NT2/D1 (cell line): ENCODE results near the gene LIPF.

Experiments
- DNase-seq: peaks from one replicate; pipeline ENCODE4 v3.0.0-alpha.2; 2011; ENCODE audit warnings: low read depth, low spot score
- H3K27me3 ChIP-seq: 2 replicates; pipeline ENCODE4 v1.6.0; 2011; ENCODE audit warnings: mild to moderate bottlenecking; ENCODE audit not compliant: insufficient read length, insufficient read depth
- H3K36me3 ChIP-seq: 2 replicates; pipeline ENCODE4 v1.6.1; 2011; ENCODE audit warnings: mild to moderate bottlenecking, low read length, mixed read lengths; ENCODE audit not compliant: insufficient read depth, insufficient read length
- H3K4me1 ChIP-seq: 2 replicates; pipeline ENCODE4 v1.5.1; 2011; ENCODE audit not compliant: insufficient read depth, insufficient read length
- H3K4me3 ChIP-seq: 2 replicates; pipeline ENCODE4 v1.5.1; 2011; ENCODE audit warnings: low read depth; ENCODE audit not compliant: insufficient read length
- H3K9ac ChIP-seq: 2 replicates; pipeline ENCODE4 v1.6.0; 2011; ENCODE audit warnings: low read depth; ENCODE audit not compliant: insufficient read length
- H3K9me3 ChIP-seq: 2 replicates; pipeline ENCODE4 v1.5.1; 2011; ENCODE audit warnings: mild to moderate bottlenecking, low read length; ENCODE audit not compliant: insufficient read depth
- SUZ12 ChIP-seq: IDR thresholded peaks from 2 replicates; pipeline ENCODE4 v1.6.1; 2011; ENCODE audit not compliant: insufficient read length, insufficient read depth; ENCODE audit errors: extremely low read depth
- YY1 ChIP-seq: IDR thresholded peaks from 2 replicates; pipeline ENCODE4 v1.6.1; 2011; ENCODE audit not compliant: insufficient read length, insufficient read depth
- ZNF274 ChIP-seq: IDR thresholded peaks from 2 replicates; pipeline ENCODE4 v1.6.1; 2011; ENCODE audit warnings: mild to moderate bottlenecking, low read depth, low read length

LIPF gene

GRCh38 chr10:88640186-88640585 is 24.1 kb upstream of the LIPF start:
- no peak for DNase-seq
- Histone ChIP-seq H3K36me3 (no peaks in the 10 kb centered on the region), H3K27me3 (no peaks in the 10 kb centered on the region), H3K9me3 (0 out of 2 replicates have a peak, but pooled peaks cover 7% of the 10 kb centered on the region), H3K4me3 (no peak overlapping the region), H3K9ac (no peak overlapping the region), H3K4me1 (no peaks in the 10 kb centered on the region)
- TF ChIP-seq ZNF274: no peak
- TF ChIP-seq YY1: no peak
- TF ChIP-seq SUZ12: no peak

- DNase-seq: no peak
- Histone ChIP-seq H3K4me1 (no peaks in the 10 kb centered on the region), H3K27me3 (no peaks in the 10 kb centered on the region), H3K9ac (no peak overlapping the region), H3K9me3 (0 out of 2 replicates have a peak, but pooled peaks cover 7% of the 10 kb centered on the region), H3K4me3 (no peak overlapping the region), H3K36me3 (no peaks in the 10 kb centered on the region)
- no peak for TF ChIP-seq YY1
Observed at GRCh38 chr10:88642209-88642608, 22.0 kb upstream of the LIPF start.

- H3K27me3 ChIP-seq: no peaks in the 10 kb centered on the region
- no peak for DNase-seq
- no peaks in the 10 kb centered on the region for H3K4me1 ChIP-seq
- H3K9ac ChIP-seq: no peak overlapping the region
- no peak for TF ChIP-seq SUZ12
- TF ChIP-seq YY1: no peak
- no peak for TF ChIP-seq ZNF274
- H3K9me3 ChIP-seq: 0 out of 2 replicates have a peak, but pooled peaks cover 6% of the 10 kb centered on the region
- no peak overlapping the region for H3K4me3 ChIP-seq
- no peaks in the 10 kb centered on the region for H3K36me3 ChIP-seq
Observed at GRCh38 chr10:88642963-88643362, 21.3 kb upstream of the LIPF start.

- Histone ChIP-seq H3K9me3 (no peaks in the 10 kb centered on the region), H3K36me3 (no peaks in the 10 kb centered on the region), H3K27me3 (no peaks in the 10 kb centered on the region), H3K4me3 (no peak overlapping the region), H3K9ac (no peak overlapping the region), H3K4me1 (no peaks in the 10 kb centered on the region)
- no peak for DNase-seq
- no peak for TF ChIP-seq SUZ12
- TF ChIP-seq YY1: no peak
- no peak for TF ChIP-seq ZNF274
Observed at GRCh38 chr10:88647061-88647615, 17.1 kb upstream of the LIPF start.

- Histone ChIP-seq H3K9ac (no peak overlapping the region), H3K4me1 (no peaks in the 10 kb centered on the region), H3K36me3 (no peaks in the 10 kb centered on the region), H3K27me3 (no peaks in the 10 kb centered on the region), H3K9me3 (no peaks in the 10 kb centered on the region), H3K4me3 (no peak overlapping the region)
- DNase-seq: no peak
- TF ChIP-seq SUZ12 (no peak), YY1 (no peak), ZNF274 (no peak)
Observed at GRCh38 chr10:88651101-88651551, 13.1 kb upstream of the LIPF start.

GRCh38 chr10:88652616-88653015 is 11.6 kb upstream of the LIPF start:
- no peaks in the 10 kb centered on the region for H3K36me3 ChIP-seq
- no peaks in the 10 kb centered on the region for H3K9me3 ChIP-seq
- no peak overlapping the region for H3K9ac ChIP-seq
- no peak for TF ChIP-seq YY1
- TF ChIP-seq SUZ12: no peak
- no peak for TF ChIP-seq ZNF274
- DNase-seq: no peak
- H3K27me3 ChIP-seq: no peaks in the 10 kb centered on the region
- H3K4me3 ChIP-seq: no peak overlapping the region
- H3K4me1 ChIP-seq: no peaks in the 10 kb centered on the region

GRCh38 chr10:88657901-88658300 is 6.3 kb upstream of the LIPF start:
- H3K36me3 ChIP-seq: no peaks in the 10 kb centered on the region
- no peak overlapping the region for H3K9ac ChIP-seq

More at GRCh38 chr10:88657901-88658300, 6.3 kb upstream of the LIPF start:
- H3K4me1 ChIP-seq: no peaks in the 10 kb centered on the region
- H3K4me3 ChIP-seq: no peak overlapping the region
- H3K9me3 ChIP-seq: no peaks in the 10 kb centered on the region
- DNase-seq: no peak
- no peaks in the 10 kb centered on the region for H3K27me3 ChIP-seq
- TF ChIP-seq SUZ12 (no peak), YY1 (no peak), ZNF274 (no peak)
